ENCODE results near the gene CUTC. TPM values are rescaled to one million over a fixed set of nuclear protein-coding genes. Genes with fewer than 3 reads are reported as not detected.

Gene CUTC
- total RNA-seq, 1 donor: 13.8 TPM

GRCh38 chr10:99798920-99799319, 66.9 kb downstream of the CUTC start:
- no peak for DNase-seq (ENCODE audit: insufficient read length, low spot score, missing footprints)
- H2AFZ ChIP-seq (ENCODE audit: low read length): no peak overlapping the region
- no peak overlapping the region for H3K27ac ChIP-seq (ENCODE audit: low read depth, low read length)
- H3K27me3 ChIP-seq (ENCODE audit: insufficient read depth, low read length): no peaks in the 10 kb centered on the region
- H3K4me3 ChIP-seq (ENCODE audit: insufficient read depth, low read length): no peak overlapping the region
- no peaks in the 10 kb centered on the region for H4K20me1 ChIP-seq (ENCODE audit: insufficient read depth, low read length)
- H3K4me2 ChIP-seq (ENCODE audit: insufficient read depth, low read length): no peak overlapping the region
- no peaks in the 10 kb centered on the region for H3K79me2 ChIP-seq (ENCODE audit: insufficient read depth, low read length)
- no peaks in the 10 kb centered on the region for H3K9me3 ChIP-seq (ENCODE audit: low read depth, low read length)
- TF ChIP-seq, protein P1, sequence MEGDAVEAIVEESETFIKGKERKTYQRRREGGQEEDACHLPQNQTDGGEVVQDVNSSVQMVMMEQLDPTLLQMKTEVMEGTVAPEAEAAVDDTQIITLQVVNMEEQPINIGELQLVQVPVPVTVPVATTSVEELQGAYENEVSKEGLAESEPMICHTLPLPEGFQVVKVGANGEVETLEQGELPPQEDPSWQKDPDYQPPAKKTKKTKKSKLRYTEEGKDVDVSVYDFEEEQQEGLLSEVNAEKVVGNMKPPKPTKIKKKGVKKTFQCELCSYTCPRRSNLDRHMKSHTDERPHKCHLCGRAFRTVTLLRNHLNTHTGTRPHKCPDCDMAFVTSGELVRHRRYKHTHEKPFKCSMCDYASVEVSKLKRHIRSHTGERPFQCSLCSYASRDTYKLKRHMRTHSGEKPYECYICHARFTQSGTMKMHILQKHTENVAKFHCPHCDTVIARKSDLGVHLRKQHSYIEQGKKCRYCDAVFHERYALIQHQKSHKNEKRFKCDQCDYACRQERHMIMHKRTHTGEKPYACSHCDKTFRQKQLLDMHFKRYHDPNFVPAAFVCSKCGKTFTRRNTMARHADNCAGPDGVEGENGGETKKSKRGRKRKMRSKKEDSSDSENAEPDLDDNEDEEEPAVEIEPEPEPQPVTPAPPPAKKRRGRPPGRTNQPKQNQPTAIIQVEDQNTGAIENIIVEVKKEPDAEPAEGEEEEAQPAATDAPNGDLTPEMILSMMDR (IDR thresholded peaks at IDR 0.05; ENCODE audit: extremely low read depth, low read depth, low read length): no peak
- H3K36me3 ChIP-seq (ENCODE audit: insufficient read depth, low read length): no peaks in the 10 kb centered on the region
- H3K4me1 ChIP-seq (ENCODE audit: insufficient read depth, low read length): no peaks in the 10 kb centered on the region

DNA sequence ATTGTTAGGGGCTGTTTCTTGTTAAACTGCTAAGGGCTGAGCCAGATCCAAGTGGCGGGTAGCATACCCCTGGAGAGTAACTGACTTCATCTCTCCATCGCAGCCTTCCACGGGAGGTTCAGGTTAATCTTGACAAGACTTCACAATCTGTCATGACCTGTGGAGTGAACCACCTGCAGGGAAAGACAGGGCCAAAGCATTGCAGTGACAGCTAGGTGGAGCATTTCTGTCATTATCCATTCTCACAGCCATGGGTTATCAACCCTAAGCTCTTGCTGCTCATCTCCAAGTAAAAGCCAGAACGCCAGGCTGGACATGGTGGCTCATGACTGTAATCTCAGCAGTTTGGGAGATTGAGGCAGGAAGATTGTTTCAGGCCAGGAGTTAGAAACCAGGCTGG, 67.6 kb downstream of the CUTC start:
- H3K36me3 ChIP-seq (ENCODE audit: insufficient read depth, low read length): no peaks in the 10 kb centered on the region
- H3K27me3 ChIP-seq (ENCODE audit: insufficient read depth, low read length): no peaks in the 10 kb centered on the region
- H3K4me2 ChIP-seq (ENCODE audit: insufficient read depth, low read length): no peak overlapping the region
- TF ChIP-seq, protein P1 (IDR thresholded peaks at IDR 0.05; ENCODE audit: extremely low read depth, low read depth, low read length): no peak
- no peak overlapping the region for H3K27ac ChIP-seq (ENCODE audit: low read depth, low read length)
- no peaks in the 10 kb centered on the region for H3K9me3 ChIP-seq (ENCODE audit: low read depth, low read length)
- H3K79me2 ChIP-seq (ENCODE audit: insufficient read depth, low read length): no peaks in the 10 kb centered on the region
- no peaks in the 10 kb centered on the region for H3K4me1 ChIP-seq (ENCODE audit: insufficient read depth, low read length)
- DNase-seq (ENCODE audit: insufficient read length, low spot score, missing footprints): no peak
- H3K4me3 ChIP-seq (ENCODE audit: insufficient read depth, low read length): no peak overlapping the region
- H4K20me1 ChIP-seq (ENCODE audit: insufficient read depth, low read length): no peaks in the 10 kb centered on the region
- no peak overlapping the region for H2AFZ ChIP-seq (ENCODE audit: low read length)

- TF ChIP-seq, protein P1 (IDR thresholded peaks at IDR 0.05; ENCODE audit: extremely low read depth, low read depth, low read length): no peak
- no peak overlapping the region for H3K27ac ChIP-seq (ENCODE audit: low read depth, low read length)
- no peak overlapping the region for H3K4me3 ChIP-seq (ENCODE audit: insufficient read depth, low read length)
- H2AFZ ChIP-seq (ENCODE audit: low read length): peak overlapping the region; percentile 53
- H3K4me1 ChIP-seq (ENCODE audit: insufficient read depth, low read length): no peaks in the 10 kb centered on the region
- H3K9me3 ChIP-seq (ENCODE audit: low read depth, low read length): no peaks in the 10 kb centered on the region
- no peaks in the 10 kb centered on the region for H3K79me2 ChIP-seq (ENCODE audit: insufficient read depth, low read length)
- H3K4me2 ChIP-seq (ENCODE audit: insufficient read depth, low read length): no peak overlapping the region
- no peak for DNase-seq (ENCODE audit: insufficient read length, low spot score, missing footprints)
- no peaks in the 10 kb centered on the region for H4K20me1 ChIP-seq (ENCODE audit: insufficient read depth, low read length)
- H3K36me3 ChIP-seq (ENCODE audit: insufficient read depth, low read length): no peaks in the 10 kb centered on the region
- no peaks in the 10 kb centered on the region for H3K27me3 ChIP-seq (ENCODE audit: insufficient read depth, low read length)
Observed at GRCh38 chr10:99804471-99804870, 72.4 kb downstream of the CUTC start.

DNA sequence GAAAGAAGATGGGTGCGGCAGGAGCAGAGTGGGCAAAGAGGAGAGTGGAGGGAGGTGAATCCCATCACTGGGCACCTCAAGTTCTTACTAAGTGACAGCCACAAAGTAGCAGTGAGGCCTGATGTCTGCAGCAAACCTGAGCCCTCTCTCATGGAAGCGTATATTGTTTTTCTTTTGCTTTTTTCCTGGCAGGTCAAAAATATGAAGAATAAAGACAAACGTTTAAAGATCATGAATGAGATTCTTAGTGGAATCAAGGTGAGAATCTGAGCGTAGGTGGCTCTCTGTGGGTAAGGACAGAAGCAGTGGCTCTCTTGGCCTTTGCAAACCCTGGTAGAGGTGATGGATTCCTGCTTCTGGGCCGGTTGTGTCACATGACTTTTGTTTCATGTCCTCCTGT, 73.2 kb downstream of the CUTC start:
- Histone ChIP-seq H3K4me2 (ENCODE audit: insufficient read depth, low read length) (no peak overlapping the region), H4K20me1 (ENCODE audit: insufficient read depth, low read length) (no peaks in the 10 kb centered on the region), H3K9me3 (ENCODE audit: low read depth, low read length) (no peaks in the 10 kb centered on the region), H2AFZ (ENCODE audit: low read length) (peak overlapping the region; percentile 53), H3K36me3 (ENCODE audit: insufficient read depth, low read length) (no peaks in the 10 kb centered on the region), H3K27ac (ENCODE audit: low read depth, low read length) (no peak overlapping the region), H3K4me1 (ENCODE audit: insufficient read depth, low read length) (no peaks in the 10 kb centered on the region), H3K4me3 (ENCODE audit: insufficient read depth, low read length) (no peak overlapping the region), H3K27me3 (ENCODE audit: insufficient read depth, low read length) (no peaks in the 10 kb centered on the region), H3K79me2 (ENCODE audit: insufficient read depth, low read length) (no peaks in the 10 kb centered on the region)
- TF ChIP-seq, protein P1 (IDR thresholded peaks at IDR 0.05; ENCODE audit: extremely low read depth, low read depth, low read length): no peak
- no peak for DNase-seq (ENCODE audit: insufficient read length, low spot score, missing footprints)

Other genes with a start within 250 kb of the CUTC start
- gene NKX2-3, start 199.3 kb upstream of the CUTC start, total RNA-seq: not detected in 2 replicates
- gene SLC25A28, start 111.8 kb upstream of the CUTC start, total RNA-seq: 16.2 and 16.3 TPM in 2 replicates
- 33.3 and 35.5 TPM in 2 replicates for gene ENTPD7, start 72.7 kb upstream of the CUTC start, total RNA-seq
- gene COX15, start 107 bp upstream of the CUTC start, total RNA-seq: 34.5 and 36.9 TPM in 2 replicates
- 1.5 and 1.8 TPM in 2 replicates for gene ABCC2, start 50.4 kb downstream of the CUTC start, total RNA-seq